OCI-LY7 (cell line): ENCODE results near the gene NOL4L. TPM values are rescaled to one million over a fixed set of nuclear protein-coding genes. Genes with fewer than 3 reads are reported as not detected.

ENCODE experiments used
- BruUV-seq: library from RNA; stranded (reverse); fragments of 400-500 nt; replicated peaks from 2 replicates; lab custom pipeline; 2021; lab: Mats Ljungman, UMichigan
- CTCF ChIA-PET: fragments of 300-600 bp; sonication (Branson Sonifier 250); formaldehyde crosslinking; loops from one replicate; lab custom pipeline; 2022; ENCODE audit warnings: antibody characterized with exemption; ENCODE audit not compliant: unreplicated experiment; lab: Charles Lee
- POLR2A ChIA-PET: fragments of 300-600 bp; sonication (Branson Sonifier 250); formaldehyde crosslinking; loops from one replicate; lab custom pipeline; 2022; ENCODE audit warnings: antibody characterized with exemption; lab: Charles Lee
- DNase-seq: peaks from one replicate; pipeline ENCODE4 v3.0.0-alpha.2; 2015; ENCODE audit warnings: low spot score
- H2AFZ ChIP-seq: fragments of 200-600 bp; sonication (generic), shearing (Covaris generic); 2 replicates; pipeline ENCODE4 v1.6.1; 2014; ENCODE audit warnings: mild to moderate bottlenecking, antibody characterized with exemption, low read length, moderate library complexity
- H3K27ac ChIP-seq: fragments of 200-600 bp; sonication (generic); 2 replicates; pipeline ENCODE4 v1.5.1; 2014; ENCODE audit warnings: mixed run types, low read depth, mild to moderate bottlenecking, moderate library complexity, low read length, inconsistent platforms; ENCODE audit not compliant: poor library complexity, severe bottlenecking
- H3K36me3 ChIP-seq: fragments of 200-600 bp; sonication (generic); 2 replicates; pipeline ENCODE4 v1.6.1; 2014; ENCODE audit warnings: mild to moderate bottlenecking, antibody characterized with exemption, low read length, moderate library complexity, mixed read lengths; ENCODE audit not compliant: insufficient read depth
- H3K4me1 ChIP-seq: fragments of 200-600 bp; sonication (generic); 2 replicates; pipeline ENCODE4 v1.5.1; 2014; ENCODE audit warnings: mild to moderate bottlenecking, low read length; ENCODE audit not compliant: insufficient read depth, poor library complexity, severe bottlenecking
- H3K4me2 ChIP-seq: fragments of 200-600 bp; sonication (generic); 2 replicates; pipeline ENCODE4 v1.6.1; 2014; ENCODE audit warnings: mild to moderate bottlenecking, low read length
- H3K4me3 ChIP-seq: fragments of 200-600 bp; sonication (generic); 2 replicates; pipeline ENCODE4 v1.5.1; 2014; ENCODE audit warnings: mild to moderate bottlenecking, low read depth, low read length; ENCODE audit not compliant: poor library complexity, severe bottlenecking
- H3K79me2 ChIP-seq: fragments of 200-600 bp; sonication (generic); 2 replicates; pipeline ENCODE4 v1.6.1; 2016; ENCODE audit warnings: low read depth, mild to moderate bottlenecking, low read length, moderate library complexity, mixed read lengths; ENCODE audit not compliant: insufficient read depth
- H3K9me2 ChIP-seq: fragments of 200-600 bp; sonication (generic); 2 replicates; pipeline ENCODE4 v1.6.1; 2016; ENCODE audit warnings: mild to moderate bottlenecking, low read length, mixed read lengths; ENCODE audit not compliant: insufficient read depth
- H3K9me3 ChIP-seq: fragments of 200-600 bp; sonication (generic); 2 replicates; pipeline ENCODE4 v1.6.1; 2014; ENCODE audit warnings: mild to moderate bottlenecking, mixed run types, low read length, mixed read lengths
- H4K20me1 ChIP-seq: fragments of 200-600 bp; sonication (generic); 2 replicates; pipeline ENCODE4 v1.6.1; 2014; ENCODE audit warnings: mild to moderate bottlenecking, antibody characterized with exemption, low read length, moderate library complexity, mixed read lengths; ENCODE audit not compliant: insufficient read depth
- CTCF ChIP-seq: fragments of 200-600 bp; sonication (generic); conservative IDR thresholded peaks from 2 replicates; pipeline ENCODE4 v1.5.1; 2014; ENCODE audit warnings: mild to moderate bottlenecking, antibody characterized with exemption, low read length, moderate library complexity, mixed read lengths
- EZH2phosphoT487 ChIP-seq: fragments of 200-600 bp; sonication (generic); IDR thresholded peaks from 2 replicates; pipeline ENCODE4 v1.6.1; 2018; ENCODE audit warnings: low read depth, borderline replicate concordance, mild to moderate bottlenecking, mixed run types, antibody characterized with exemption, low read length, moderate library complexity, mixed read lengths
- intact Hi-C: fragments of 100-400 bp; cut with micrococcal nuclease; formaldehyde crosslinking; loops from one replicate; pipeline ENCODE4 v1.10.0; 2022; ENCODE audit not compliant: unreplicated experiment
- total RNA-seq, 2 experiments: library from RNA; depleted of rRNA in 1 of 2; stranded (reverse); fragments of >200 nt in 1 of 2; shearing (Covaris generic) in 1 of 2; gene quantifications; 2 replicates each; pipeline ENCODE4 v1.2.3, GENCODE V29; 2014 to 2022

NOL4L gene
- total RNA-seq, 2 experiments from 2014 or later = 3.9 to 4.2 TPM

- H3K36me3 ChIP-seq = no peaks in the 10 kb centered on the region
- no peaks in the 10 kb centered on the region for H3K79me2 ChIP-seq
- H2AFZ ChIP-seq = no peak overlapping the region
- H3K9me3 ChIP-seq = no peaks in the 10 kb centered on the region
- H3K4me3 ChIP-seq = no peak overlapping the region
- intact Hi-C loops = no loop called here
- no peaks in the 10 kb centered on the region for H4K20me1 ChIP-seq
- TF ChIP-seq EZH2phosphoT487 (no peak), CTCF (no peak)
- H3K27ac ChIP-seq = no peak overlapping the region
- ChIA-PET POLR2A (interaction anchor here (1.9 kb wide), 1 partner anchor 23 kb away, joined by 7 read pairs; no protein-coding TSS in a partner anchor), CTCF (interaction anchor here (0.8 kb wide), 1 partner anchor 13 kb away, joined by 3 read pairs; no protein-coding TSS in a partner anchor)
- DNase-seq = no peak
- no TSS peak for BruUV-seq
- H3K9me2 ChIP-seq = no peaks in the 10 kb centered on the region
- H3K4me1 ChIP-seq = peaks cover 25% of the 10 kb centered on the region
- H3K4me2 ChIP-seq = no peak overlapping the region
Observed at GRCh38 chr20:32507998-32508774, 76.9 kb downstream of the NOL4L start.

- DNase-seq = no peak
- Histone ChIP-seq H3K4me3 (no peak overlapping the region), H2AFZ (no peak overlapping the region), H4K20me1 (no peaks in the 10 kb centered on the region), H3K36me3 (no peaks in the 10 kb centered on the region), H3K79me2 (no peaks in the 10 kb centered on the region), H3K9me3 (no peaks in the 10 kb centered on the region), H3K27ac (no peak overlapping the region), H3K4me2 (no peak overlapping the region), H3K9me2 (no peaks in the 10 kb centered on the region), H3K4me1 (peaks cover 25% of the 10 kb centered on the region)
- no TSS peak for BruUV-seq
- CTCF ChIA-PET = no interaction called here
- TF ChIP-seq EZH2phosphoT487 = no peak
- TF ChIP-seq CTCF = no peak
- POLR2A ChIA-PET = no interaction called here
- intact Hi-C loops = no loop called here
Observed at GRCh38 chr20:32506721-32507120, 78.4 kb downstream of the NOL4L start.
